Breast epithelium (tissue), 3 donors: ENCODE measurements around the gene SGK2.

Experiments
- CTCF ChIP-seq, 3 donors: fragments of 450-650 bp; IDR thresholded peaks; one replicate each; pipeline ENCODE4 v1.5.1; 2016 to 2017; ENCODE audit warnings: antibody characterized with exemption in 3 of 3, mild to moderate bottlenecking in 3 of 3, moderate library complexity in 3 of 3
- POLR2A ChIP-seq: fragments of 450-650 bp; IDR thresholded peaks from one replicate; pipeline ENCODE4 v1.6.1; 2016; ENCODE audit warnings: antibody characterized with exemption, mild to moderate bottlenecking, moderate library complexity
- POLR2AphosphoS5 ChIP-seq, 3 donors: sonication (generic); formaldehyde crosslinking; IDR thresholded peaks; one replicate each; pipeline ENCODE4 v1.6.1; 2017; ENCODE audit warnings: antibody characterized with exemption in 3 of 3

- TF ChIP-seq CTCF (IDR thresholded peaks at IDR 0.05) (no peak), POLR2A (no peak), POLR2AphosphoS5 (IDR thresholded peaks at IDR 0.05) (no peak)
Measured at GRCh38 chr20:43525021-43525420, 33.8 kb upstream of the SGK2 start.
